Coronary artery (tissue), 2 donors: ENCODE results near the gene TOR2A.

Experiments used
- DNase-seq: peaks from one replicate; pipeline ENCODE4 v3.0.0-alpha.2; 2017; ENCODE audit warnings: low spot score
- H3K27ac ChIP-seq, 2 donors: fragments of 200-600 bp; sonication (generic); one replicate each; pipeline ENCODE4 v1.5.1; 2016 to 2019
- H3K4me3 ChIP-seq: fragments of 200-600 bp; sonication (generic); 2 replicates; pipeline ENCODE4 v1.5.1; 2016; ENCODE audit warnings: mild to moderate bottlenecking, moderate library complexity
- TF ChIP-seq, protein P1 (sequence below): fragments of 200-600 bp; sonication (generic); IDR thresholded peaks from one replicate; pipeline ENCODE4 v1.5.1; 2019; ENCODE audit warnings: antibody characterized with exemption

TOR2A gene

DNA sequence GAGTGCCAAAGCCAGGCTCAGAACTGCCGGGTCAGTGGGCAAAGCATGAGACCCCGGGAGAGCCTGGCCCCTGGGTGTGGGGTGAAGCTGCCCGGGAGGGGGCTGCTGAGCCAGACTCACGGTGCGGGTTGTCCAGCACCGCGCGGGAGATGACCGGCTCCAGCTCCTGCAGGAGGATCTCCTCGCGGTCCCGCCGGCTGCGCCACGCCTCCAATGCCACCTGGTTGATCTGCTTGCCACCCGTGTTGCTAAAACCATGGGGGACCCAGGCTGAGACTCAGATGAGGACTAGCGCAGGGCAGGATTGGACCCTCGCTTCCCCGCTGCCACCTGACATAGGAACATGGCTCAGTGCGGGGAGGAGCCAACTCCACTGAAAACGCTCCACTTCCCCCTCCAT, 2.6 kb downstream of the TOR2A start:
- H3K4me3 ChIP-seq = no peak overlapping the region
- TF ChIP-seq, protein P1, sequence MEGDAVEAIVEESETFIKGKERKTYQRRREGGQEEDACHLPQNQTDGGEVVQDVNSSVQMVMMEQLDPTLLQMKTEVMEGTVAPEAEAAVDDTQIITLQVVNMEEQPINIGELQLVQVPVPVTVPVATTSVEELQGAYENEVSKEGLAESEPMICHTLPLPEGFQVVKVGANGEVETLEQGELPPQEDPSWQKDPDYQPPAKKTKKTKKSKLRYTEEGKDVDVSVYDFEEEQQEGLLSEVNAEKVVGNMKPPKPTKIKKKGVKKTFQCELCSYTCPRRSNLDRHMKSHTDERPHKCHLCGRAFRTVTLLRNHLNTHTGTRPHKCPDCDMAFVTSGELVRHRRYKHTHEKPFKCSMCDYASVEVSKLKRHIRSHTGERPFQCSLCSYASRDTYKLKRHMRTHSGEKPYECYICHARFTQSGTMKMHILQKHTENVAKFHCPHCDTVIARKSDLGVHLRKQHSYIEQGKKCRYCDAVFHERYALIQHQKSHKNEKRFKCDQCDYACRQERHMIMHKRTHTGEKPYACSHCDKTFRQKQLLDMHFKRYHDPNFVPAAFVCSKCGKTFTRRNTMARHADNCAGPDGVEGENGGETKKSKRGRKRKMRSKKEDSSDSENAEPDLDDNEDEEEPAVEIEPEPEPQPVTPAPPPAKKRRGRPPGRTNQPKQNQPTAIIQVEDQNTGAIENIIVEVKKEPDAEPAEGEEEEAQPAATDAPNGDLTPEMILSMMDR = no peak
- H3K27ac ChIP-seq = no peak overlapping the region
- DNase-seq = no peak

DNA sequence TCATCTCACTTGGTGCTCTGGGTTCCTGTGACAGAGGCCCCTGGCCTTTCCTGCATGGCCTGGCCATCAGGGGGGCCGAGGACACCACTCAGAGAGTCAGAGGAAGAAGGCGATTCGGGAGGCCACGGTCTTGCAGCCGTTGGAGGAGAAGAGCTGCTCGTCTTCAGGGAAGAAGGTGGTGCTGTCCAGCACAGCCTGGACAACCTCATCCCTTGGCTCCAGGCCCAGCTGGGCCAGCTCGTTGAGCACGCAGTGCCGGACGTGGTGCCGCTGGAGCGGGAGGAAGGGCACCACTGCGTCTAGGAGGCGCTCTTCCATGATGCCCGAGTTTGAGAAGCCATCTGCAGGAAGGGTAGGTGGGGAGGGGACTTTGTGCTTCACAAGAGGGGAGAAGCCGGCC, 3.2 kb downstream of the TOR2A start:
- Histone ChIP-seq H3K4me3 (no peak overlapping the region), H3K27ac (no peak overlapping the region)
- TF ChIP-seq, protein P1 = no peak
- DNase-seq = no peak

DNA sequence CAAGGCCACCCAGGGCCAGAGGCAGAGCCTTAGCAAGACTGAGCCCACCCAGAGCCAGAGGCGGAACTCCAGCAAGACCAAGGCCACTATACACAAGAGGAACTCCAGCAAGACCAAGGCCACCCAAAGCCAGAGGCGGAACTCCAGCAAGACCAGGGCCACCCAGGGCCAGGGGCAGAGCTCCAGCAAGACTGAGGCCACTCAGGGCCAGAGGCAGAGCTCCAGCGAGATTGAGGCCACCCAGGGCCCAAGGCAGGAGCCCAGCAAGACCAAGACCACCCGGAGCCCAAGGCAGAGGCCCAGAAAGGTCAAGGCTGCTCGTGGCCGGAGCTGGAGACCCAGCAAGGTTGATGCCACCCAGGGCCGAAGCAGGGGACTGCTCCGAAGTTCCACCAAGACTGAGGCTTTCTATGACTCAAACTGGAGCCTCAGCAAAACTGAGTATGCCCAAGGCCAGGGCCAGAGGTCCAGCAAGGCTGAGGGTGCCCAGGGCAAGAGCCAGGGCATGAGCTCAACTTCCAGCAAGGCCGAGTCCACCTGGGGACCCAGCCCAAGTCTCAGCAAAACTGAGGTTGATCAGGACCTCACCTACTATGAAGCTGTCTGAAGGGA, 4.2 kb downstream of the TOR2A start:
- Histone ChIP-seq H3K4me3 (no peak overlapping the region), H3K27ac (no peak overlapping the region)
- TF ChIP-seq, protein P1 = no peak
- no peak for DNase-seq

- no peak for DNase-seq
- TF ChIP-seq, protein P1 = no peak
- no peak overlapping the region for H3K4me3 ChIP-seq
- H3K27ac ChIP-seq = no peak overlapping the region
These were observed 4.8 kb downstream of the TOR2A start for GRCh38 chr9:127730262-127730661.

DNA sequence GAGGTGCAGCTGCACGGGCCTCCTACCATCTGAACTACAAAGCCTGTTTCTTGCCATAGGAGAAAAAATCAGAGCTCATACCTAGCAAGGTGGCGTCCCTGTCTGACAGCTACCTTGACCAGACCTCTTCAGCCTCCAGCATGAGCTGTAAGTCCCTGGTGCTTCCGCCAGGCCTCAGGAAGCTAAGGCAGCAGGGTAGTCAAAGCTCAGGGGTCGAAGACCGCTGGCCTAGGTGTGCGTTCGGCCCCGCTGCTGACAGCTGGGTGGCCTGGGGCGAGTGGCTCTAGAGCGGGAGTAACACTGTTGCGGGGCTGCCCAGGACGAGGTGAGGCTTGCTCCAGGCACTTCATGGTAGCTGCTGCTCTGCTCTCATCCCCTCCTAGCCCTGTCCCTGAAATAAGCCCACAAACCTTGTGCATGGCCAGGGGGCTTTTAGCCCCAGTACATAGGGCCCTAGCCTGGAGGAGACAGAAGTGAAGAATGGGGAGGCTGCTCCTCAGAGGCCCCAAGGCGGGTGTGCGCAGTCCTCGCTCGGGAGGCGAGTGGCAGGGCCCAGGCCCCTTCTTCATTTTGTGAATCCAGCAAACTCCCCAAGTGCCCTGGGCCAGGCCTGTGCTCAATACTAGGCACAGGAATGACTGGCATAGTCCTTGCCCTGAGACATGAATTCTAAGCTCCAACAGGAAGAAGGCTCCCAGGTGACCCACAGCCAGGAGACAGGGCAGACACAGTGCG, 5.4 kb downstream of the TOR2A start:
- no peak overlapping the region for H3K27ac ChIP-seq
- H3K4me3 ChIP-seq = no peak overlapping the region
- TF ChIP-seq, protein P1 = no peak
- no peak for DNase-seq

- TF ChIP-seq, protein P1 = no peak
- no peak overlapping the region for H3K27ac ChIP-seq
- no peak for DNase-seq
- no peak overlapping the region for H3K4me3 ChIP-seq
These were observed 6.3 kb downstream of the TOR2A start for GRCh38 chr9:127728808-127729207.

GRCh38 chr9:127726871-127727270, 8.2 kb downstream of the TOR2A start:
- TF ChIP-seq, protein P1 = no peak
- no peak for DNase-seq
- no peak overlapping the region for H3K27ac ChIP-seq
- no peak overlapping the region for H3K4me3 ChIP-seq
